Measurements from ENCODE around the gene PRSS23.
"Not testable (repeated sequence)": the region's sequence is repeated elsewhere in the genome, so short reads cannot be mapped to it uniquely, and the experiment has no call there.

PRSS23 gene

GRCh38 chr11:86815726-86816125 is 15.4 kb downstream of the PRSS23 start:
- DNase-seq = no peak

- DNase-seq = no peak
These were observed 15.9 kb downstream of the PRSS23 start for GRCh38 chr11:86816251-86816726.

GRCh38 chr11:86818462-86819192 is 18.3 kb downstream of the PRSS23 start:
- DNase-seq = peak; percentile 86

GRCh38 chr11:86824139-86824538 is 23.8 kb downstream of the PRSS23 start:
- not testable (repeated sequence) for DNase-seq

- not testable (repeated sequence) for DNase-seq
These were observed 34.0 kb downstream of the PRSS23 start for GRCh38 chr11:86834376-86834775.

- DNase-seq = peak; percentile 1
These were observed 44.6 kb downstream of the PRSS23 start for GRCh38 chr11:86844762-86845508.

- DNase-seq = no peak
These were observed 47.8 kb downstream of the PRSS23 start for GRCh38 chr11:86848132-86848531.

GRCh38 chr11:86849679-86850078 is 49.3 kb downstream of the PRSS23 start:
- no peak for DNase-seq
